A673 (cell line): ENCODE measurements around the gene C2orf92. TPM values are rescaled to one million over a fixed set of nuclear protein-coding genes. Genes with fewer than 3 reads are reported as not detected.
A peak's percentile ranks its signal among the peaks of the same experiment; 100 is the strongest.

ENCODE experiments used
- BruUV-seq: library from RNA; stranded (reverse); fragments of 400-500 nt; replicated peaks from 2 replicates; lab custom pipeline; 2021; lab: Mats Ljungman, UMichigan
- CTCF ChIA-PET: fragments of 300-600 bp; sonication (Branson Sonifier 250); formaldehyde crosslinking; loops from one replicate; lab custom pipeline; 2022; ENCODE audit warnings: antibody characterized with exemption; lab: Charles Lee
- POLR2A ChIA-PET: fragments of 300-600 bp; sonication (Branson Sonifier 250); formaldehyde crosslinking; loops from one replicate; lab custom pipeline; 2022; ENCODE audit warnings: antibody characterized with exemption; ENCODE audit not compliant: low non-redundant PET; lab: Charles Lee
- DNase-seq: peaks from one replicate; pipeline ENCODE4 v3.0.0-alpha.2; 2015; ENCODE audit warnings: low spot score
- H3K27ac ChIP-seq: fragments of 200-600 bp; sonication (generic); 2 replicates; pipeline ENCODE4 v1.5.1; 2016; ENCODE audit warnings: mixed run types, low read depth, mild to moderate bottlenecking, mixed read lengths, antibody characterized with exemption, low read length; ENCODE audit not compliant: poor library complexity, severe bottlenecking
- H3K27me3 ChIP-seq: fragments of 200-600 bp; sonication (generic); replicated peaks from 2 replicates; pipeline ENCODE4 v1.6.1; 2017; ENCODE audit warnings: mixed run types, low read depth, mild to moderate bottlenecking, mixed read lengths, antibody characterized with exemption, low read length; ENCODE audit not compliant: insufficient read depth, poor library complexity
- H3K36me3 ChIP-seq: fragments of 200-600 bp; sonication (generic); 2 replicates; pipeline ENCODE4 v1.6.1; 2016; ENCODE audit warnings: mixed run types, mild to moderate bottlenecking, mixed read lengths, antibody characterized with exemption, low read length; ENCODE audit not compliant: insufficient read depth, poor library complexity, severe bottlenecking
- H3K4me1 ChIP-seq: fragments of 200-600 bp; sonication (generic); 2 replicates; pipeline ENCODE4 v1.6.1; 2017; ENCODE audit warnings: mixed run types, mild to moderate bottlenecking, mixed read lengths, antibody characterized with exemption, low read length; ENCODE audit not compliant: insufficient read depth, poor library complexity, severe bottlenecking
- H3K4me3 ChIP-seq: fragments of 200-600 bp; sonication (generic); 2 replicates; pipeline ENCODE4 v1.5.1; 2016; ENCODE audit warnings: low read depth, mixed run types, mild to moderate bottlenecking, mixed read lengths, low read length; ENCODE audit not compliant: poor library complexity, severe bottlenecking
- H3K9me3 ChIP-seq: fragments of 200-600 bp; sonication (generic); 2 replicates; pipeline ENCODE4 v1.6.1; 2016; ENCODE audit warnings: mixed run types, low read depth, mild to moderate bottlenecking, mixed read lengths, antibody characterized with exemption, low read length; ENCODE audit not compliant: poor library complexity, severe bottlenecking
- CTCF ChIP-seq: fragments of 300-800, 200-600 bp; sonication (generic); conservative IDR thresholded peaks from 2 replicates; pipeline ENCODE4 v1.5.1; 2017; ENCODE audit warnings: low read depth, mild to moderate bottlenecking, antibody characterized with exemption, low read length, moderate library complexity, mixed read lengths
- EZH2 ChIP-seq: fragments of 200-600 bp; sonication (generic); IDR thresholded peaks from 2 replicates; pipeline ENCODE4 v1.6.1; 2017; ENCODE audit warnings: borderline replicate concordance, low read depth, mild to moderate bottlenecking, mixed read lengths, antibody characterized with exemption, low read length; ENCODE audit not compliant: poor library complexity, severe bottlenecking
- intact Hi-C: fragments of 100-400 bp; cut with micrococcal nuclease; formaldehyde crosslinking; loops from one replicate; pipeline ENCODE4 v1.10.0; 2022; ENCODE audit not compliant: unreplicated experiment
- total RNA-seq: library from RNA; stranded (reverse); gene quantifications from 2 replicates; pipeline ENCODE4 v1.2.3, GENCODE V29; 2021

C2orf92 gene
- total RNA-seq, 1 experiment from 2014 or later = 3.7 TPM

GRCh38 chr2:97699765-97700444 lies 30.4 kb downstream of the C2orf92 start:
- BruUV-seq = no TSS peak
- Histone ChIP-seq H3K27ac (no peak overlapping the region), H3K27me3 (no peaks in the 10 kb centered on the region), H3K4me3 (no peak overlapping the region), H3K9me3 (no peaks in the 10 kb centered on the region), H3K36me3 (no peaks in the 10 kb centered on the region), H3K4me1 (peaks cover 17% of the 10 kb centered on the region)
- ChIA-PET POLR2A (no interaction called here), CTCF (interaction anchor here (0.7 to 2.0 kb wide), 6 partner anchors 9 to 685 kb away, joined by 4 to 11 read pairs (median 7); partner anchors contain the start of genes ACTR1B and ANKRD36B)
- TF ChIP-seq EZH2 = no peak
- TF ChIP-seq CTCF = peak; percentile 64
- peak; percentile 82 for DNase-seq
- intact Hi-C loops = loop anchor here (5.0 kb wide), 1 partner anchor 687 kb away; no protein-coding TSS in a partner anchor

DNA sequence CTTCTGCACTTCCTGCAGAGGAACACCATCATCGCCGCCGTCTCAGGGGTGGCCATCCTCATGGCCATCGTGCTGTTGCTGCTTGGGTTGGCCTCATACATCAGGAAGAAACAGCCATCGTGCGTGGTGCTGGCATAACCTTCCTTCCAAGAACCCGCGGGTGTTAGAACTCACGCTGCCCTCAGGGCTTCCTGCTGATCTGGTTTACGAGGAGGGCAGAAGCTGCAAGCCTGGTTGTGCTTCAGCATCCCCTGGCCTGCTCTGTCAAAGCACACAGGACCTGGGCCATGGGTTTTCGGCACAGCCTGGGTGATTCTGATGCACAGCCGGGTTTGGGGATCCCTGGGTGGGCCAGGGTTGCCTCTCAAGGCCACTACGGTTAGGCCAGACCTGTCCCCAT lies 31.7 kb downstream of the C2orf92 start:
- no peaks in the 10 kb centered on the region for H3K36me3 ChIP-seq
- no peak overlapping the region for H3K27ac ChIP-seq
- H3K27me3 ChIP-seq = no peaks in the 10 kb centered on the region
- BruUV-seq = no TSS peak
- intact Hi-C loops = loop anchor here (5.0 kb wide), 1 partner anchor 686 kb away; no protein-coding TSS in a partner anchor
- no peaks in the 10 kb centered on the region for H3K9me3 ChIP-seq
- ChIA-PET POLR2A (no interaction called here), CTCF (interaction anchor here (2.0 kb wide), 1 partner anchor 10 kb away, joined by 8 read pairs; no protein-coding TSS in a partner anchor)
- no peak overlapping the region for H3K4me3 ChIP-seq
- DNase-seq = no peak
- peaks cover 17% of the 10 kb centered on the region for H3K4me1 ChIP-seq
- TF ChIP-seq EZH2 (no peak), CTCF (no peak)

DNA sequence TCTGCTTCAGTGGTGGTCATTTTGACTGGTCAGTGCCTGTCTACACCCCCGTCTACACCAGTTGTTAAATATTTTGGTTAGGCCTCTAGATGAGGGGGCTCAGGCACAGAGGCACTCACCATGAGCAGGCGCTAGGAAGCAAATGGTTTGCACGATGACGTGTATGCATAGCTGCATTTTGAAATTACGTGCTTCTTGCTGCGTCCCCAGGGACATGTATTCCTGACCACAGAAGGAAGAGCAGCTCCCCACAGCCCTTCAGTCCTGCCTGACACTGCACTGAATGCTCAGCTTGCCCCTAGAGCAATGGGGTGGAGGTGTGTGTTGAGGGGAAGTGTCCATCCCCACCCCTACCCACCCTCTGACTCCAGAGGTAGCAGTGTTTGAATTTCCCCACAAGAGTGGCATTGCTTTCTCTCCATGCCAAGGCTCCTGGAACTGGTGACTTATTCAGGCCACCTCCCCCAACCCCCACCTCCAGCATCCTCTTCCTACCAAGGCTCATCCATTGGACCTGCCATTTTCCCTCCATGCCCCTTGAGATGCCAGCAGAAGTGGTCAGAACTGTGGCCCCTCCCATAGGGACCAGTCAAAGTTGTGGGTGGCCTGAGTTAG lies 32.4 kb downstream of the C2orf92 start:
- no peaks in the 10 kb centered on the region for H3K9me3 ChIP-seq
- peak overlapping the region; percentile 44 for H3K27ac ChIP-seq
- no peaks in the 10 kb centered on the region for H3K27me3 ChIP-seq
- intact Hi-C loops = loop anchor here (5.0 kb wide), 1 partner anchor 685 kb away; no protein-coding TSS in a partner anchor
- CTCF ChIA-PET = no interaction called here
- no TSS peak for BruUV-seq
- POLR2A ChIA-PET = no interaction called here
- no peak overlapping the region for H3K4me3 ChIP-seq
- DNase-seq = no peak
- no peaks in the 10 kb centered on the region for H3K36me3 ChIP-seq
- H3K4me1 ChIP-seq = peaks cover 17% of the 10 kb centered on the region
- TF ChIP-seq EZH2 (no peak), CTCF (no peak)
